Stimulated activated CD4-positive, alpha-beta T cell treated with anti-CD3 and anti-CD28 coated beads, Interleukin-1b, Interleukin-23, amount 100 ng/mL, for 4 hours (primary cell): Measurements from ENCODE around the gene MRPL52.
"Not testable (repeated sequence)": the region's sequence is repeated elsewhere in the genome, so short reads cannot be mapped to it uniquely, and the experiment has no call there.

Source experiments
- DNase-seq, 2 donors: peaks; one replicate each; pipeline ENCODE4 v3.0.0-alpha.2; 2020; ENCODE audit warnings: low read depth in 2 of 2

MRPL52 gene

GRCh38 chr14:22808388-22809209 lies 21.1 kb upstream of the MRPL52 start:
- DNase-seq, result no peak

GRCh38 chr14:22811722-22812121 lies 18.0 kb upstream of the MRPL52 start:
- DNase-seq, result no peak

GRCh38 chr14:22812744-22813143 lies 16.9 kb upstream of the MRPL52 start:
- DNase-seq, result no peak

GRCh38 chr14:22813145-22813544 lies 16.5 kb upstream of the MRPL52 start:
- no peak for DNase-seq

GRCh38 chr14:22814373-22814772 lies 15.3 kb upstream of the MRPL52 start:
- no peak for DNase-seq

GRCh38 chr14:22814941-22815713 lies 14.6 kb upstream of the MRPL52 start, which contains the start of gene SLC7A7:
Gene SLC7A7, minus strand, starts transcription at chr14:22815435. Its CDS starts 2,037 bp downstream, at chr14:22813398.
- no peak for DNase-seq

- no peak for DNase-seq
Measured at GRCh38 chr14:22819151-22819988, 10.3 kb upstream of the MRPL52 start.

- no peak for DNase-seq
Measured at GRCh38 chr14:22820731-22821130, 9.0 kb upstream of the MRPL52 start.

GRCh38 chr14:22821193-22822015 lies 8.3 kb upstream of the MRPL52 start:
- no peak for DNase-seq

GRCh38 chr14:22822016-22822570 lies 7.6 kb upstream of the MRPL52 start:
- no peak for DNase-seq

GRCh38 chr14:22822571-22823098 lies 7.1 kb upstream of the MRPL52 start:
- peak; percentile 62 to 63 for DNase-seq

- DNase-seq, result no peak
Measured at GRCh38 chr14:22824711-22825359, 4.9 kb upstream of the MRPL52 start.

- DNase-seq, result not testable (repeated sequence)
Measured at GRCh38 chr14:22829076-22829660, 519 bp upstream of the MRPL52 start.

GRCh38 chr14:22830443-22831010 lies 840 bp downstream of the MRPL52 start:
- DNase-seq, result no peak

GRCh38 chr14:22835505-22835904 lies 5.8 kb downstream of the MRPL52 start:
- DNase-seq, result no peak

GRCh38 chr14:22836301-22837113 lies 6.8 kb downstream of the MRPL52 start, which contains the start of gene MMP14:
Gene MMP14, plus strand, starts transcription at chr14:22836585. Its CDS starts 233 bp downstream, at chr14:22836818.
- DNase-seq, result no peak

GRCh38 chr14:22837114-22837749 lies 7.5 kb downstream of the MRPL52 start:
- DNase-seq, result no peak
